Uterus (tissue), 4 donors: Measurements from ENCODE around the gene MRPL44. TPM values are rescaled to one million over a fixed set of nuclear protein-coding genes. Genes with fewer than 3 reads are reported as not detected.
"Not testable (repeated sequence)": the region's sequence is repeated elsewhere in the genome, so short reads cannot be mapped to it uniquely, and the experiment has no call there.

ENCODE experiments used
- DNase-seq, 2 donors: peaks; one replicate each; pipeline ENCODE4 v3.0.0-alpha.2; 2019 to 2020
- H3K27ac ChIP-seq, 2 donors: fragments of 200-600 bp; sonication (generic); 1 replicate in 1 of 2; 2 replicates in 1 of 2; pipeline ENCODE4 v1.5.1; 2016 to 2018
- H3K27me3 ChIP-seq, 2 donors: fragments of 200-600 bp; sonication (generic); one replicate each; pipeline ENCODE4 v1.5.1; 2018 to 2019; ENCODE audit warnings: control low read depth in 1 of 2
- H3K36me3 ChIP-seq, 2 donors: fragments of 200-600 bp; sonication (generic); one replicate each; pipeline ENCODE4 v1.5.1; 2019; ENCODE audit warnings: control low read depth in 1 of 2
- H3K4me1 ChIP-seq, 2 donors: fragments of 200-600 bp; sonication (generic); one replicate each; pipeline ENCODE4 v1.5.1; 2018 to 2019; ENCODE audit warnings: control low read depth in 1 of 2
- H3K4me3 ChIP-seq, 2 donors: fragments of 200-600 bp; sonication (generic); 1 replicate in 1 of 2; 2 replicates in 1 of 2; pipeline ENCODE4 v1.5.1; 2018 to 2019; ENCODE audit warnings: mild to moderate bottlenecking in 1 of 2
- H3K9me3 ChIP-seq, 2 donors: fragments of 200-600 bp; sonication (generic); one replicate each; pipeline ENCODE4 v1.5.1; 2019; ENCODE audit warnings: control low read depth in 1 of 2
- CTCF ChIP-seq, 4 experiments: fragments of 200-600 bp in 2 of 4; fragments of 450-650 bp in 2 of 4; sonication (generic) in 2 of 4; IDR thresholded peaks; one replicate each; pipeline ENCODE4 v1.5.1; 2016 to 2019; ENCODE audit warnings: antibody characterized with exemption in 4 of 4, mild to moderate bottlenecking in 2 of 4, moderate library complexity in 1 of 4
- POLR2A ChIP-seq, 2 donors: fragments of 450-650 bp; IDR thresholded peaks; one replicate each; pipeline ENCODE4 v1.6.1; 2016; ENCODE audit warnings: antibody characterized with exemption in 2 of 2, mild to moderate bottlenecking in 1 of 2, moderate library complexity in 1 of 2
- intact Hi-C: fragments of 100-400 bp; cut with DNase I; formaldehyde crosslinking; loops from one replicate; pipeline ENCODE4 v1.15.1; 2023; ENCODE audit warnings: low total_unique reads
- total RNA-seq, 4 donors: library from RNA; depleted of rRNA in 3 of 4; stranded (reverse); fragments of >200 nt in 3 of 4; gene quantifications; one replicate each; pipeline versions ENCODE4 v1.1.0 to v1.2.4, GENCODE V29; 2014 to 2023
- donor health status: DM: yes; HTN: yes; CAD: no.

MRPL44 gene
- total RNA-seq, 4 donors from 2014 or later = 5.9 to 45.3 (median 13.8) TPM

- no peaks in the 10 kb centered on the region for H3K27me3 ChIP-seq
- H3K9me3 ChIP-seq = no peaks in the 10 kb centered on the region
- DNase-seq = no peak
- no peaks in the 10 kb centered on the region for H3K36me3 ChIP-seq
- intact Hi-C loops = no loop called here
- peaks cover 0 to 4% of the 10 kb centered on the region in 2 donors for H3K4me1 ChIP-seq
- peak overlapping the region; percentile 13 to 48 for H3K27ac ChIP-seq
- TF ChIP-seq POLR2A (IDR thresholded peaks at IDR 0.05) = no peak
- TF ChIP-seq CTCF (IDR thresholded peaks at IDR 0.05) = no peak
- no peak overlapping the region for H3K4me3 ChIP-seq
Measured at GRCh38 chr2:223937535-223937934, 19.7 kb upstream of the MRPL44 start.

GRCh38 chr2:223939438-223939837 lies 17.8 kb upstream of the MRPL44 start:
- DNase-seq, intact Hi-C loops, H3K27ac ChIP-seq, H3K27me3 ChIP-seq, H3K36me3 ChIP-seq, H3K9me3 ChIP-seq, H3K4me3 ChIP-seq, H3K4me1 ChIP-seq: not testable (repeated sequence)

- H3K4me1 ChIP-seq = peaks cover 0 to 5% of the 10 kb centered on the region in 2 donors
- DNase-seq = no peak
- H3K27me3 ChIP-seq = no peaks in the 10 kb centered on the region
- no peaks in the 10 kb centered on the region for H3K9me3 ChIP-seq
- H3K4me3 ChIP-seq = no peak overlapping the region
- TF ChIP-seq POLR2A (IDR thresholded peaks at IDR 0.05) = no peak
- TF ChIP-seq CTCF (IDR thresholded peaks at IDR 0.05) = no peak
- no peak overlapping the region for H3K27ac ChIP-seq
- intact Hi-C loops = no loop called here
- H3K36me3 ChIP-seq = no peaks in the 10 kb centered on the region
Measured at GRCh38 chr2:223941579-223942277, 15.5 kb upstream of the MRPL44 start.

- Histone ChIP-seq H3K4me3 (peak overlapping the region in 1 of 2 donors; percentile 91), H3K9me3 (no peaks in the 10 kb centered on the region), H3K27me3 (no peaks in the 10 kb centered on the region), H3K36me3 (no peaks in the 10 kb centered on the region), H3K27ac (peak overlapping the region; percentile 90 to 95), H3K4me1 (peaks cover 0 to 5% of the 10 kb centered on the region in 2 donors)
- intact Hi-C loops = no loop called here
- DNase-seq = no peak
- no peak for TF ChIP-seq POLR2A (IDR thresholded peaks at IDR 0.05)
- TF ChIP-seq CTCF (IDR thresholded peaks at IDR 0.05) = no peak
Measured at GRCh38 chr2:223943135-223943534, 14.1 kb upstream of the MRPL44 start.

GRCh38 chr2:223943561-223944008 lies 13.7 kb upstream of the MRPL44 start:
- Histone ChIP-seq H3K9me3 (no peaks in the 10 kb centered on the region), H3K36me3 (no peaks in the 10 kb centered on the region), H3K4me1 (peaks cover 0 to 5% of the 10 kb centered on the region in 2 donors), H3K27ac (peak overlapping the region; percentile 90 to 95), H3K4me3 (peak overlapping the region; percentile 86 to 91), H3K27me3 (no peaks in the 10 kb centered on the region)
- intact Hi-C loops = no loop called here
- TF ChIP-seq CTCF (IDR thresholded peaks at IDR 0.05) (no peak), POLR2A (IDR thresholded peaks at IDR 0.05) (no peak)
- no peak for DNase-seq
